ENCODE results near the gene NISCH. TPM values are rescaled to one million over a fixed set of nuclear protein-coding genes. Genes with fewer than 3 reads are reported as not detected.

Gene NISCH
- total RNA-seq, 1 donor from 2014 or later: 140 TPM

GRCh38 chr3:52471371-52472238 lies 16.2 kb downstream of the NISCH start:
- peak; percentile 75 for DNase-seq (ENCODE audit: low spot score)

GRCh38 chr3:52472239-52473000 lies 17.0 kb downstream of the NISCH start:
- no peak for DNase-seq (ENCODE audit: low spot score)

- DNase-seq (ENCODE audit: low spot score): no peak
Measured at GRCh38 chr3:52473026-52473425, 17.6 kb downstream of the NISCH start.

GRCh38 chr3:52477076-52477795 lies 21.8 kb downstream of the NISCH start:
- no peak for DNase-seq (ENCODE audit: low spot score)

- no peak for DNase-seq (ENCODE audit: low spot score)
Measured at GRCh38 chr3:52477796-52478095, 22.3 kb downstream of the NISCH start.

- no peak for DNase-seq (ENCODE audit: low spot score)
Measured at GRCh38 chr3:52479037-52479876, 23.9 kb downstream of the NISCH start.

- DNase-seq (ENCODE audit: low spot score): no peak
Measured at GRCh38 chr3:52479877-52480575, 24.6 kb downstream of the NISCH start.

GRCh38 chr3:52480768-52481715 lies 25.6 kb downstream of the NISCH start:
- DNase-seq (ENCODE audit: low spot score): no peak

GRCh38 chr3:52481819-52482521 lies 26.6 kb downstream of the NISCH start:
- DNase-seq (ENCODE audit: low spot score): no peak

- DNase-seq (ENCODE audit: low spot score): no peak
Measured at GRCh38 chr3:52483081-52483480, 27.7 kb downstream of the NISCH start.

- DNase-seq (ENCODE audit: low spot score): no peak
Measured at GRCh38 chr3:52483577-52484381, 28.4 kb downstream of the NISCH start.

- DNase-seq (ENCODE audit: low spot score): no peak
Measured at GRCh38 chr3:52484680-52485461, 29.5 kb downstream of the NISCH start.

GRCh38 chr3:52487050-52487787 lies 31.8 kb downstream of the NISCH start:
- DNase-seq (ENCODE audit: low spot score): no peak

GRCh38 chr3:52487788-52488691 lies 32.6 kb downstream of the NISCH start:
- DNase-seq (ENCODE audit: low spot score): no peak

- no peak for DNase-seq (ENCODE audit: low spot score)
Measured at GRCh38 chr3:52488746-52489145, 33.3 kb downstream of the NISCH start.

- DNase-seq (ENCODE audit: low spot score): no peak
Measured at GRCh38 chr3:52489453-52489852, 34.0 kb downstream of the NISCH start.
